Activated naive CD4-positive, alpha-beta T cell treated with anti-CD3 and anti-CD28 coated beads, Interleukin-2, amount 50 U/mL, for 16 hours (primary cell): Measurements from ENCODE around the gene UNC5C.

Experiments used
- DNase-seq: peaks from one replicate; pipeline ENCODE4 v3.0.0-alpha.2; 2020

Gene UNC5C

DNA sequence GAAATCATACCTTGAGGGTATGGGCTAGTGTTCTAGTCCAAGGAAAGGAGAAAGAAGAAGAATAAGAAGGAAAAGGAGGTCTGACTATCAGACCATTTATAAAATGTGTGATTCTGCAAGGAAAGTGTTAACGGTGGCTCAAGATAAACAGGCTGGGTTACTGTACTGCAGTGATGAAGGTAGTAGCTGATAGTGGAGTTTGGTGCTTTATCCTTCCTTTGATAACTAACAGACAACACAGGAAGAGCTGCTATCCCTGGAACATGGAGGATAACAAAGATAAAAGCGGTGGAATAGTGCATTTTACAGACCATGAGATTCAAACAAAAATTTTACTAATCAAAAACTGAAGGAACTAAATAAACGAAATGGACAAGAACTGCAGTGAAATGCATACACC lies 2.6 kb downstream of the UNC5C start:
- no peak for DNase-seq

DNA sequence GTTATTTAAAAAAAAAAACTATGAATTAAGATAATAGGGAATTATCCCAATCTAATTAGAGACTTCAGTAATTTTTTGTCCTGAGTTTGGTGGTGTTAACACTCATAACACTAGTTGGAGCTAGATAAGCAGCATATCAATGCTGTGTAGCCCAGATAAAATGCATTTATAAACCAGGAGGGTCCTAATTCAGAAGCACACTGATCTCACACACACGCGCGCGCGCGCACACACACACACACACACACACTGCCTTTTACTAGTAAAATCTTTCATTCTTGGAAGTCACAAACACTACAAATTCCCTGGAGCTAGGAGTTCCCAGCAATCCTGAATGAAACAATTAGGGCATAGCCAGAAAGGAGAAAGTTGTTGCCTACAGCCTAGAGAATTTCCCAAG lies 3.2 kb downstream of the UNC5C start:
- no peak for DNase-seq

DNA sequence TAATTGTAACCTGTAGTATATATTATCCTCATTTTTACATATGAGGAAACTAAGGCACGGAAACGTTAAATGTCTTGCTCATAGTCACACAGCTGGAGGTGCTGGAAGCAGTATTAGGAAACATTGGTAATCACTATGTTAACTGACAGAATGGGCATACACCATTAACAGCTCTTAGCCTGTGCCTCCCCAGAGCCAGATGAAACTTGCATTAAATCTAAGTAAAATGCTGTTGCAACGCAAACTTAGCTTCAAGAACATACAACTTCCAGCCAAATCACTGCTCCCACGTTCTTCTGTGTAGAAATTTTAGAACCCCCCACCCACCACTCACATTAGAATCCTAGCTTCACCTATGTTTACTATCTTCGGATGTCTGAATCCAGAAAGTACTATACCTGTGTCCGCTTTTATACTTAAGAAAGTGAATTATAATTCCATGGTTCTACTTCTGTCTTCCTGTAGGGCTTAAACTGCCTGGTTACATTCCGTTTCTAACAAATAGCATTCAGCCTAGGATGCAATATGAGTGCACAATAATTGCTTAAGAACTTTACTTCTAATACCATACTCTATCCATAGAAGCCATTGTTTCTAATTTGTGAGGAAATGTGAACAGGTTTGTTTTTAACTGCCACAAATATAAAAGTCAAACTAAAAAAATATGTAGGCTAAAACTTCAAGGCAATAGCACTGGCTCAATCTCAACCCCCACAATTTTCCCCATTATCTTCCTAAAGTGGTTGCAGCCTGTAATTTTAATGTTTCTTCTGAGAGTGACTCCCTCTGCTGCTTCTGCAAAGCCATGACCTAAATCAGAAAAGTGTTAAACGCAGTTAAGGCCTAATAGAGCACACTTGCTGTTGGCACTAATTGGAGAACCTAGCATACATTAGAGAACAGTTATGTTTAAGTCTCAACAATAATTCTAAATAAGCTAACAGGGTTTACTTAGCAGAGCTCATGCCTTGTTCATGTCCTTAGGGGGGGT lies 4.4 kb downstream of the UNC5C start:
- DNase-seq: no peak

DNA sequence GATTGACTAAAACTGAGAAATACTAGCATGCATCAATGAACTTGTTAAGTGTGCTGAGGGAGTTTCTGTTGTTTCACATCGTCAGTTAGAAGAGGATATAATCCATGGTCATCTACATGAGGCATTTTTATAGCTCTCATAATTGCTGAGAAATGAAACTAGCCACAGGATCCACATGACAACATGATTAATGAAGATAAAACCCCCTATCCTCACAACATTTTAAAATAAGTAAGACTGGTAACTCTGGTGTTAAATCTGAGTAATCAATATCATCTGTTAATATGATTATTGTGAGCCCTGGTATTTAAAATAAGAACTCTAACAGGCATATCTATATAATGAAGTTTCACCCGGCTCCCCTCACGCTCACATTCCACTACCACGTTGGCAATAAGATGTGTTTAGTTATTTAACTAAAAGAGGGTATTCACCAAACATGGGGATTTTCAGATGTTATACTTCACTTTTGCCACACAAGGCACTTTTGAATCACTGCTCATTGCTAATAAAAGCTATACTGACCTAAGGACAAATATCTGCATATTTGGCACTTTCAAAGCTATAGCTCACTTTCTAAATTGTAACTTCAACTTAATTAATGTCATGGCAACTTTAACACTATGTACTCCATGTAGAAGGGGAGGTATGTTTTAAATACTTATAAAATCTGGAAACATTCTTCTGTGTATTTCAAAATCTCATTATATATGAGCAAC lies 6.7 kb downstream of the UNC5C start:
- DNase-seq: no peak

DNA sequence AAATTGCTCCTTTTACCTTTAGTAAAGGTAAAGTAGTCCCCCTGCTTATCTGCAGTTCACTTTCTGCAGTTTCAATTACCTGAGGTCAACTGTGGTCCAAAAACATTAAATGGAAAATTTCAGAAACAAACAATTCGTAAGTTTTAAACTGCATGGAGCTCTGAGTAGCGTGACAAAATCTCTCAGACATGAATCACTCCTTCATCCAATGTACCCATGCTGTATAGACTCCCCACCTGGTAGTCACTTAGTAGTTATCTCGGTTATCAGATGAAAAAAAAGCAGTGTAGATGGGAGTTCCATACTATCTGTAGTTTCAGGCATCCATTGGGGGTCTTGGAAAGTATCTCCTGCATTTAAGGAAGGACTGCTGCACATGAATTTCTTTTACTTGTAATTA lies 7.7 kb downstream of the UNC5C start:
- no peak for DNase-seq

DNA sequence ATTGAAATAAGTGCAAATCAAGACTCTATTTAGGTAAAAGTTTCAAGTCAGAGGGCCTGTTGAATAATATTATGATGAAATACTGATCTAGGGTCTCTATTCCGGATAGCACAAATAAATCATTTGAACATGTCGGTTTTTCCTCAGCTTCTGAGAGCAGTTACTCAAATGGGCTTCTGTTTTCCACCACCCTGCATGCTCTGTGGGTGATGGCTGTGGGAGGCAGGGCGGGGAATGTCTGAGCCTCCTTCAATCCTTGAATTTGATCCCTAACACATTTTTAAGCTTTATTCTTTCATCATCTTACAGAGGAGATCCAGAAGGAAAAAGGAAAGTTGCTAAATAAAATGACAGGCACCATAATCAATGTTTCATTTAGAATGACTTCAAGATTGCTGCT lies 8.5 kb downstream of the UNC5C start:
- DNase-seq: no peak

DNA sequence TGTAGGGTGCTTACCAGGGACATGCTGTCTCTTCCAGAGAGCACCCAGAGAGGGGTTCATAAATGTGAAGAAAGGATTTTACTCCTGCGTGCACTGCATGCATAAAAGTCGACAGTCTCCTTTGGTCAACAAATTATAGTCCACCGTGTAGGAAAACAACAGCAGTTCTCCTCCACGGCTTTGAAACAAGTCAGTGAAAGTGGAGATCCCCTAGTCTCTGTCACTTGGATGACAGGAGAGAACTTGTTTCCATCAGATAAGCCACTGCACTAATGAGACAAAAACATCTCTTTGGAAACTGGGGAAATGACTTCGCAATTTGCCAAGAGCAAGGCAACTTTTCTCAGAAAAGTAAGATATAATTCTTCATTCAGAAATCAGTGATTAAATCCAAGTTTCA lies 9.7 kb downstream of the UNC5C start:
- DNase-seq: no peak

DNA sequence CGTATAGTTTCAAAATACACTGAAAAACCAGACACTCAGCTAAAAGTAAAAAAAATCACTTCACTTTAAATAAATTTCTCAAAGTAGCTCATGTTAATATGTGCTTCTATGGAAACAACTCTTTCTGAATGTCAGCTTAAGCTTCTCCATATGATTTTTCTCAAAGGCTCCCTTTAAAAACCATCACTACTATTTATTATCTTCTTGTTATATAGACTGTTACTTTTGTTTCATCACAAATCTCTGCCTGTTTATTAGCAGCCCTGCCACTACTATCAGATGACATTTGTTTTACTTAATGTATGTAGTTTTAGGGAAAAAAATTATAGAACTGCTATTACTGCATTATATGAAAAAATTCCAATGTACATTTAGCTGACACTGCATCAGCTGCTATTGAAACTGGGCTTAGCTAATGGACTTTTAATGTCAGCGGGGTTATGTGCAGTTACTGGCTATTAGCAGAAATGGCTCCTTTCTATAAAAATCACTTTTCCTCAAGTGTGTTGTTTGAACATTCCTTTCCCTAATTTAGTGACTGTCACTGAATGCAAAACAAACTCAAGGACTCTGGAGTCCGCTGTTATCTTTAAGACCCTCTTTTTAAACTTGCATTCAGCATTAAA lies 10.8 kb downstream of the UNC5C start:
- no peak for DNase-seq

DNA sequence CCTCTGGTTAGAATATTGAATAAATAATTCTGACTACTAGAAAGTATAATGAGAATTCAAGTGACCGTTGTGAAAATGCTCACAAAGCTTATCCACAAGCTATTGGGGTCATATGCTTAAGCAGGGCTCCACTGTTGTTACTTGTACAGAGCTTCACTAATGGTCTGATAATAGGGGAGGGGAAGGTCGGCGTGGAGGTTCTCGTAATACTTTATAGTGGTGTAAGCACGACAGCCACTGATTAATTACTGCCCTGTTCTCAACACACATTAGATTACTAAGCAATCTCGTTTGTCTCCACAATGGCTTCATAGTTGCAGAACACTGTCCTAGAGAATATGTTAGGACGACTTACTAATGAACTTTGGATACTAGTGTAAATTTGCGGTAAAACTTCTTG lies 11.6 kb downstream of the UNC5C start:
- DNase-seq: no peak

DNA sequence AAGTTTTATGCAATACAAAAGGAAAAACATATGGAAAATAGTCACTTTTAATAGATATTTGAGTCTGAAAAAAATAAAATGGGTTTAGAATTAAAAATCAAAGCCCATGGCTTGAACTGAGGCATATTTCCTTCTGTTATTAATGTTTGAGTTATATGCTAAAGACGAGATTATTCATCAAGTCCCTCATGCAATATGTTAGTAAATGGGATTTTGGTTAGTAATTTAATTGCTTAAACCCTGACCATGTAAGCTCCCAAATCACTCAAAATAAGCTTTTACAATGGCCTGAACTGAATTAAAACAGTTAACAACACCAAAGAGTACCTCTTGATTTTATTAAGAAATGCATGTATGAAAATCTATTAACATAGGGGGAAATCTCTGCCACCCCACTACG lies 12.1 kb downstream of the UNC5C start:
- no peak for DNase-seq

DNA sequence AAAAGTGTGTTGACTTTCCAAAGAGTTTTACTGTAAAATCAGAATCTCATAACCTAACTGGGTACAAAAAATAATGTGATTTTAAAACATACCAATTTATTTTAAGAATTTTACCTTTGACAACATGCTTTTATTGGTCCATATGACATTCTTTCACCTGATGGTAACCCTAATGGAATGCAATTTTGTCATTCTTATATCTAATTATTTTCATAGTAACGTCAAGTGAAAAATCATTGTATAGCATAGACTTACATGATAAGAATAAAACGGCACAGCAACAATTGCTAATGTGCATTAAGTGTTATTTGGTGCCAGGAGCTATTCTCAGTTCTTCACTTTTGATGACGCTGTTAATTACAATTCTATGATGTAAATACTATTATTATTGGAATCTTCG lies 13.6 kb downstream of the UNC5C start:
- DNase-seq: no peak

DNA sequence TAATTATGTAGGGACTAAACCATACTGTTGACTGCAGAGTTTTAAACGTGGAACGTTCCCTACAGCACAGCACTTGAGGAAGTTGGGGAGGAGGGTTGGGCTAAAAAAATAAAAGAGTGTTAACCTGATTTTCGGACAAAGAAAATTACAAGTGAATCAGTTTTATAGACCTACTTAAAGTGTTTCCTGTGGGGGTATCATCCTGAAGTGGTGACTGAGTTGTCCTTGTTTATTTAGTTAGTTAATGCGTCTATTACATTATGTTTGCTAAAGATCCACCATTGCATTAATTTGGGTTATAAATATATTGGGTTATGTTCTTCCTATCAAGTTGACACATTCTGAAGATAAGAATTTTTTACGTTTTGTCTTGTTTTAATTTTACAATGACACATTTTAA lies 14.7 kb downstream of the UNC5C start:
- no peak for DNase-seq

DNA sequence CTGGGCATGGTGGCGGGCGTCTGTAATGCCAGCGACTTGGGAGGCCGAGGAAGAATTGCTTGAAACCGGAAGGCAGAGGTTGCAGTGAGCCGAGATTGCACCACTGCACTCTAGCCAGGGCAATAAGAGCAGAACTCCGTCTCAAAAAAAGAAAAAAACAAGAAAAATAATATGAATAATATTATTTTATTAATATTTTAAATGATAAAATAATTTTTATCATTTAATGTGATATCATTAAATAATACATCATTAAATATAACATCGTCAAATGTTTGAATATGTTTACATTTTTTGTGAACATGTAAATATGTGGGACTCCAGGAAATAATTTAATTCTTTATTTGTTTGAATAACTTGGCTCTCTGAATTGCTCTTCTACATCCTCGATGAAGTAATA lies 15.5 kb downstream of the UNC5C start:
- DNase-seq: no peak

DNA sequence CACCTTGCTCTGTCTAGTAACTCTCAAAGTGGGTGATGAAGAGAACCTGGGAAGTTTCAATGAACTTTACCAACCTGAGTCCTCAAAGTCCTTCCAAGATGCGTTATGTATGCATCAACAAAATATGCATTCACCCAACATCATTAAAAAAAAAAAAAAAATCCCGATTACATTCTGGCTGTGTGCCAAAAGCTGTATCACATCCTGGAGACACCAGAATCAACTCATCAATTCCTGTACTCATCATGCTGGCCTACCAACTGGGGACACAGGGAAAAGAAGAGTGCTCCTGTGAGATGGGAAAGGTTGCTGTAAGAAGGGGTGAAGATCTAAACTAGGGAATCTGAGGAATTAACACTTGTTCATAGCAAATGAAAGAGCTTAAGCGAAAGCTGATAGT lies 16.5 kb downstream of the UNC5C start:
- DNase-seq: no peak

DNA sequence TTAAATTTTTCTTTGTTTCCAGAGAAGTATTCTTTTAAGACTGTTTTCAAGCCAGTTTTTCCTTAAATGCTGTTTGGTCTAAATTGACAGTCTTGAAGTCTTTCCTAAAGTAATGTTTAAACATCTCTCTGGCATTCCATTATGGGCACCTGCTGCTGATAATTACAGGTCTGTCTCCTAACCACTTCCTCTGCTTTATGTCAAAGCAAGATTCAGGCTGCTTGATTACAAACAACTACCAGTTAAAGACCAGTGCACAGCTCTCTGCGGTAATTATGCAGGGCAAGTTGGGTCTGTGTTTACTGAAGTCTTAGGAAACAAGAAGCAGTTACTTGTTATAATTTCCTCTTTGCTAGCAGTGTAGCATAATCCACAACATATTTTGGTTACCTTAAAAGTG lies 17.6 kb downstream of the UNC5C start:
- DNase-seq: no peak

DNA sequence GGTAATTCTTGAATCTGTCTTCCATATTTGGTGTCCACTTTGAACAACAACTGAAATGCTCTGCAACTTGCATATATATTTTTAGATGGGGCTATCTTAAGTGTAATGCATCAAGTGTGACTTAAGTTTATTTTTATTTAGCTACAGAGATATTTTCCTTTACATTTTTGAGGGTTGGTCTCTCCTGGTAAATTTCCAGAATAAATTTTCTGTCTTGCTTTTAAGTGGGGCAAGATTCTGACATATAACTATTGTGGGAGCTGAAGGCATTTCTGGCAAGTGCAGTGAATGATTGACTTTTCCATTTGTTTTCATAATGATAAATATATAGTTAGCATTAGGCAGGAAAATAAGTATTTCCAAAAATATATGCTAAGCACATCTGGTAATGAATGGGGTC lies 18.8 kb downstream of the UNC5C start:
- no peak for DNase-seq

DNA sequence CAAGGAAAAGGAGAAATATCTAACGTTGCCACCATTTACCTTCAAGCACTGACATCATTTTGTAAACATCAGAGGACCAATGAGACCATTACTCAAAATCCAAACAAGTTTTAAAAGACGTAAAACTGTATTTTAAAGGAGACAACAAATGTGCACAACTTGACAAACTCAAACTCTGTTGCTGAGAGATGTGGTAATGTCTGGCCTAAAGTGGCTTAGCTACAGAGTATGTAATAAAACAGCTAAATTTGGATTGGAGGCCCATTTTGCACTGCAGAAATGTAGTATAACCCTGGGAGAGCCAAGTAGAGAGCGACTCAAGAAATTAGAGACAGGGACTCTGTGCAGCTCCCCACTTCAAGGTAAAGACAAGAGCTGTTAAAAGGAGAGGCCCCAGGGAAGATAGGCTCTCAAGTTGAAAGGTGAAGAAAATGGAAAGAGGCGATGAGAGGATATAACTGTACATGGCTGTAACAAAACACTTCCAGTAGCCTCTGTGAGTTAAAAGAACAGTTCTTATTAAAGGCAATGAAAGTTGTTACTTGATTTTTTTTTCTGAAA lies 20.3 kb downstream of the UNC5C start:
- no peak for DNase-seq

DNA sequence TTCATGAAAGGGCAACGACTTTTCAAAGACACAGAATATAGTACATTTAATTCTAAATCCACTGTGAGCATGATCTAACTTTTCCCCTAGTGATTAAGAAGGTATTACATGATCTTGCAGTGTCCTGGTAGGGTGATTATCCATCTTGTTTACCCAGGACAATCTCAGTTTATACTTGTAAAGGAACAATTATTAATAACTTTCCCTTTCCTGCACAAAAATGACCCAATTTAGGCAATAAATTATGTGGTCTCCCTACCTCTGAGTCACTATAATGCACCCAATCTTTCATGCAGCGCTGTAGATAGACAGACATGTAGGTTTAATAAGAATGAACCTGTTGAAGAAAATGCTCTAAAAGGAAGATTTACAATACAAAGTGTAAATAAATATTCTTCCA lies 22.7 kb downstream of the UNC5C start:
- DNase-seq: no peak

DNA sequence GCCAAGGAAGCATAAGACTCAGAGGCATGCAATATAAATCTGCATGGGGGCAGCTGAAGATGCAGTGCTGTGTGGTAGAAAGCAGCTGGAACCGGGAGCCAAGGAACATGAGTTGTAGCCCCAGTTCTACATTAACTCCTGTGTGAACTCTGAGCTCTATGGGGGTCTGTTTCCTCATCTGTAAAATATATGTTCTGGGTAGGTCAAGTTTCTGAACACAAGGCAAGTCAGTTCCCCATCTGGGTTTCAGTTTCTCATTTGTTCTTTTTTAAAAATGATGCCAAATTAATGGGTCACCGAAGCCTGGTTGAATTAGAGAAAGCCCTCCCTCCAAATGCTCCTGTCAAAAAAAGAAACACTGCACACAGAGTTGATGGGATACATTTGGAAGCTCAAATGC lies 24.0 kb downstream of the UNC5C start:
- no peak for DNase-seq

DNA sequence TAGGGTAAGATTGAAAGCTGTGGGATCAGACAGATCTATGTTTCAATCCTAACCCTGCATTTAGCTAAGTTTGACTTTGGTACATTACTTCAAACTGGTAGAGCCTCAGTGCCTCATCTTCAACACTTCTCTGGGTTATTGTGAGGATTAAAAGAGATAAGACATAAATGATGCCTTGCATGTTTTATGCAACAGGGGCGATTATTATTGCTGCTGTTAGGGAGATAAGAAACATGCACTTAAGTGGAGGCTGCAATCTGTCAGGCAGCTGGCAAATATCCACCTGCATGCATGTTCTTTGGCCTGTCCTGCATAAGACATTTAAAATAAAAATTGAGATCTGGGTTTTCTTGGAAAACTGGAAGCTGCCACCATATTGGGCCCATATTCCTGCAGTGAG lies 24.6 kb downstream of the UNC5C start:
- DNase-seq: no peak

DNA sequence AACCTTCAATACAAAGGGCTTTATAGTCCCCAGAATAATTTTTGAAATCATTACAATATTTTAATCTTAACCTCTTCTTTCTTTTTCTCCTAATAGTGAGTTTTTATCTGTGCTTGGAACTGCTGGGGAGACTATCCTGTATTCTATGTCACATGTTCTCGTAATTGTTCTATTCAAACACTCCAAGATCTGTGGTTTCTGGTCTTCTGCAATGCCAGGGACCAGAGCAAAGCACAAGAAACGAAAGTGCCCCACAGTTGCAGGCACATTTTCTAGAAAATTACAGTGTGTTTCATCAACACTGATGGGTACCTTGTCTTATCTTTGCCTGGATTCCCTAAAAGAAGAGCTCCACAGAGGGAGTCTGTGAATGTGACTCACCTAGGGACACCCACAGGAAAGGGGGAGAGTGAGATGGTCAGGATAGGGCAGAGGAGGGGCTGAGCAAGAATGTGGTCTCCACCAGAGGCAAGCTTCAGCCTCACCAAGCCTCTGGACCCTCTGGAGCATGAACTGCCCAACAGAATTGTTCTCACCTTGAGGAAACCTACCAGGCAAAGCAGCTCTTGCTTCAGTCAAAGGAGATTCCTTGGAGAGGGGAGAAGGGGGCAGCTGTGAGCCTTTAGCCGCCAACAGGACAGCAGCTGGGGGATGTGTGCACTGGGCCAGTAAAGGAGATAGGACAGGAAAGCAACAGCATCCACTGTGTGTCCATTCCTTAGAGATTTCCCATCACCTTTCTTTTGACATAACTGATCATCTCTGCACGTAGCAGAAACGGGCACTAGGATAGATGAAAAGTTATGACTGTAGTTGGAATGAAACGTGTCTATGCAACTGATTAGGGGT lies 25.9 kb downstream of the UNC5C start:
- DNase-seq: no peak

DNA sequence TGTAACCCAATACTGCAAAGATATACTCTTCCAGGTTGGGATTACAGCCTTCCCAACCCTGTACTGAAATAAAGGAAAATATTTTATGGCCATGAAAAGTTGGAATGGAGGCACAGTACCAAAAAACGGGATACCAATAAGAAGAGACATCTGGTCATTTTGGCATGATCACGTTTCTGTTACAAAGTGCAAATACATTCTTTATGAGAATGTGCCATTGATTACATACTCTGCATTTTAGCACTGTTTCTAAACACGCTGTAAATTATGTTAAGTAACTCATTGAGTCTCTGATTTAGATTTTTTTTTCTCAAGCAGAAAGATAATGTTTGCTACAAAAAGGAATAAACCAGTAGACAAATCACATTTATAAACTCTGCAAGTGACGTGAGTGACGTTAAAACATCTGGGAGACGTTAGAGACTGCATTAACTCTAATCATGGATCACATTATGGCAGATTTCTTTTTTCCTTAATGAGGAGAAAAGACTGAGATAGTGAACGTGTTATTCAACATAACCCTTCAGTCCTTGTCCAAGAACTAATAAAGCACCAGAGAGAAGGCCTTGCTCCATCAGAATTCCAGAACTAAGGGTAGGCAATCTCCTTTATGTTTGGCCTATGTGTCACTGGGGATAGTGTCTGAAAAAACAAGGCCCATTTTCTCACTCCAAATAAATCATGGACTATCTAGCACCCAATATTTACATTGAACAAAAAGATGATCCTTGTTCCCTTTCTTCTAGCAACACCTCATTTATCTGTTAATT lies 31.0 kb downstream of the UNC5C start:
- DNase-seq: no peak
